Progenitor cell of endocrine pancreas (in vitro differentiated cells): ENCODE measurements around the gene SPP2. TPM values are rescaled to one million over a fixed set of nuclear protein-coding genes. Genes with fewer than 3 reads are reported as not detected.

Experiments used
- DNase-seq: peaks from one replicate; pipeline ENCODE4 v3.0.0; 2021; ENCODE audit warnings: low spot score; ENCODE audit not compliant: unreplicated experiment
- H3K27ac Mint-ChIP-seq: 2 replicates; pipeline ENCODE4 v1.8.0; 2021; ENCODE audit warnings: mild to moderate bottlenecking, moderate library complexity, mixed read lengths
- H3K27me3 Mint-ChIP-seq: 2 replicates; pipeline ENCODE4 v1.8.0; 2021; ENCODE audit warnings: mixed read lengths
- H3K36me3 Mint-ChIP-seq: 2 replicates; pipeline ENCODE4 v1.8.0; 2022; ENCODE audit warnings: mixed read lengths; ENCODE audit not compliant: insufficient read depth
- H3K4me1 Mint-ChIP-seq: 2 replicates; pipeline ENCODE4 v1.8.0; 2021; ENCODE audit warnings: low read depth, mixed read lengths
- H3K4me3 Mint-ChIP-seq: 2 replicates; pipeline ENCODE4 v1.8.0; 2021; ENCODE audit warnings: low read depth, mild to moderate bottlenecking, moderate library complexity, mixed read lengths
- H3K9me3 Mint-ChIP-seq: 2 replicates; pipeline ENCODE4 v1.8.0; 2021; ENCODE audit warnings: low read depth, mixed read lengths
- CTCF ChIP-seq: fragments of 200-600 bp; sonication (generic); IDR thresholded peaks from one replicate; pipeline ENCODE4 v1.5.0; 2021; ENCODE audit warnings: antibody characterized with exemption, mild to moderate bottlenecking; ENCODE audit not compliant: unreplicated experiment
- total RNA-seq: library from RNA; stranded (reverse); gene quantifications from 2 replicates; pipeline ENCODE4 v1.2.1, GENCODE V29; 2021

The SPP2 gene
- total RNA-seq, 1 donor from 2014 or later: not detected

GRCh38 chr2:234048049-234048448 is 2.5 kb upstream of the SPP2 start:
- H3K9me3 Mint-ChIP-seq: no peaks in the 10 kb centered on the region
- H3K4me3 Mint-ChIP-seq: no peak overlapping the region
- H3K36me3 Mint-ChIP-seq: no peaks in the 10 kb centered on the region
- H3K27me3 Mint-ChIP-seq: peaks cover 35% of the 10 kb centered on the region
- no peak overlapping the region for H3K27ac Mint-ChIP-seq
- TF ChIP-seq CTCF: no peak
- no peak for DNase-seq
- no peaks in the 10 kb centered on the region for H3K4me1 Mint-ChIP-seq

- no peak overlapping the region for H3K4me3 Mint-ChIP-seq
These were observed 1.0 kb downstream of the SPP2 start for GRCh38 chr2:234051374-234052070.

DNA sequence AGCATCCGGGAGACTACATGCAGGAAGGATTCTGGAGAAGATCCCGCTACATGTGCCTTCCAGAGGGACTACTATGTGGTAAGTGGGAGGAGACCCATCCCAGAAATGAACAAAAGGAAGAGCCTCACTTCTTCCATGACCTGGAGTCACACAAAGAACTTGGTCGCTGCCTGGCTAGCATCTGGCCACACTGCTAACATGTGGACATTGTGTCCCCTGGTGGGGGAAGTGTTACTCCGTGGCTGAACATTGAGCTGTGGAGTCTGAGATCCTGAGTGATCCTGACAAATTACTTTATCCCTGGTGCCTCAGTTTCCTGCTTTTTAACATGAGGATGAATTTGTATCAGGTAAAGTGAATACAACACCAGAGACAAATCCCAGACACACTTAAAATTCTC is 8.4 kb downstream of the SPP2 start:
- no peak for TF ChIP-seq CTCF
- H3K9me3 Mint-ChIP-seq: peaks cover 3% of the 10 kb centered on the region
- no peaks in the 10 kb centered on the region for H3K36me3 Mint-ChIP-seq
- H3K4me3 Mint-ChIP-seq: no peak overlapping the region
- no peak overlapping the region for H3K27ac Mint-ChIP-seq
- DNase-seq: no peak
- H3K4me1 Mint-ChIP-seq: no peaks in the 10 kb centered on the region
- H3K27me3 Mint-ChIP-seq: peaks cover 14% of the 10 kb centered on the region

More at GRCh38 chr2:234051374-234052070, 1.0 kb downstream of the SPP2 start:
- no peaks in the 10 kb centered on the region for H3K36me3 Mint-ChIP-seq
- no peak overlapping the region for H3K27ac Mint-ChIP-seq
- DNase-seq: no peak
- TF ChIP-seq CTCF: no peak
- no peaks in the 10 kb centered on the region for H3K4me1 Mint-ChIP-seq
- H3K27me3 Mint-ChIP-seq: peaks cover 21% of the 10 kb centered on the region
- H3K9me3 Mint-ChIP-seq: no peaks in the 10 kb centered on the region

- peaks cover 12% of the 10 kb centered on the region for H3K27me3 Mint-ChIP-seq
- H3K27ac Mint-ChIP-seq: no peak overlapping the region
- H3K4me1 Mint-ChIP-seq: no peaks in the 10 kb centered on the region
- no peak overlapping the region for H3K4me3 Mint-ChIP-seq
- no peak for DNase-seq
- TF ChIP-seq CTCF: no peak
- no peaks in the 10 kb centered on the region for H3K36me3 Mint-ChIP-seq
- peaks cover 3% of the 10 kb centered on the region for H3K9me3 Mint-ChIP-seq
These were observed 9.7 kb downstream of the SPP2 start for GRCh38 chr2:234060236-234060635.

DNA sequence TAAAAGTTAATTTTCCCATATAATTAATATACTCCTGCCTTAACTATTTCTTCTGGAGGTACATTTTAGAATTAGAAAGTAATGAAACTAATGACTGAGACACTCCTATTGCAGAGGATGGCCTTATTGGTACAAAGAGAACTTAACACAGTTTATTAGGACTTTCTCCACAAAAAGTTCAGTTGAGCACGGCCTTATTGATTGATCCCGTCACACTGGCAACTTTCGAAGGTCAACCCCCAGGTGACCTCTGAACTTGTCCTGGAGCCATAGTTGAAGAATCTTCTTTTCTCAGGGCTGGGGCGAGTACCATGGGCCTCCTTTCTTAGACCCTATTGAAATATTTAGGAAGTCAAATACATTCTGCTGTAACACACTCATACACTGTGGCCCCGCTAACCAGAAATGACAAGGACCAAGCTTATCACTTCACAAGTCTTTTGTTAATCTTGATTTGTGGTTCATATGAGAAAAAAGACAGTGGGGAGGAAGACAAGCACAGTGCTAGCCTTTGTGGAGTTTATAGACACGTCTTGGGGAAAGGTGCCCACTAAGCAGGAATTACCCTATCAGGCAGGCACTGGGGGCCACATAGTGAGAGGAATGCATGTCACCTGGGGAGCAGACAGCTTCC is 11.2 kb downstream of the SPP2 start:
- H3K27ac Mint-ChIP-seq: no peak overlapping the region
- TF ChIP-seq CTCF: no peak

More for the DNA sequence above, 11.2 kb downstream of the SPP2 start:
- no peak overlapping the region for H3K4me3 Mint-ChIP-seq
- DNase-seq: no peak
- H3K36me3 Mint-ChIP-seq: no peaks in the 10 kb centered on the region
- peaks cover 3% of the 10 kb centered on the region for H3K9me3 Mint-ChIP-seq
- H3K4me1 Mint-ChIP-seq: no peaks in the 10 kb centered on the region
- H3K27me3 Mint-ChIP-seq: peaks cover 12% of the 10 kb centered on the region
